KMS-11 (cell line): ENCODE results near the gene BCL2L15.
A peak's percentile ranks its signal among the peaks of the same experiment; 100 is the strongest.

Source experiments
- H2AFZ ChIP-seq: fragments of 200-600 bp; sonication (generic); 2 replicates; pipeline ENCODE4 v1.6.1; 2016; ENCODE audit warnings: antibody characterized with exemption, mixed run types, low read depth
- H3K27ac ChIP-seq: fragments of 200-600 bp; sonication (generic); 2 replicates; pipeline ENCODE4 v1.6.1; 2016; ENCODE audit warnings: mild to moderate bottlenecking, mixed run types
- H3K27me3 ChIP-seq: fragments of 200-600 bp; sonication (generic); 2 replicates; pipeline ENCODE4 v1.6.1; 2017; ENCODE audit warnings: mild to moderate bottlenecking, low read depth, mixed run types, moderate library complexity; ENCODE audit not compliant: insufficient read depth
- H3K36me3 ChIP-seq: fragments of 200-600 bp; sonication (generic); 2 replicates; pipeline ENCODE4 v1.6.1; 2017; ENCODE audit warnings: mild to moderate bottlenecking, mixed run types; ENCODE audit not compliant: insufficient read depth
- H3K4me1 ChIP-seq: fragments of 200-600 bp; sonication (generic); 2 replicates; pipeline ENCODE4 v1.6.1; 2016; ENCODE audit warnings: mild to moderate bottlenecking, low read depth, mixed run types; ENCODE audit not compliant: poor library complexity, severe bottlenecking
- H3K4me2 ChIP-seq: fragments of 200-600 bp; sonication (generic); 2 replicates; pipeline ENCODE4 v1.7.0; 2016; ENCODE audit warnings: mild to moderate bottlenecking, mixed run types
- H3K4me3 ChIP-seq: fragments of 200-600 bp; sonication (generic); IDR thresholded peaks from 2 replicates; pipeline ENCODE4 v1.6.1; 2017; ENCODE audit warnings: low read depth, low read length, mixed read lengths; ENCODE audit not compliant: insufficient read depth
- H3K79me2 ChIP-seq: fragments of 200-600 bp; sonication (generic); 2 replicates; pipeline ENCODE4 v1.6.1; 2016; ENCODE audit warnings: low read depth, mixed run types; ENCODE audit not compliant: insufficient read depth
- H3K9ac ChIP-seq: fragments of 200-600 bp; sonication (generic); 2 replicates; pipeline ENCODE4 v1.6.1; 2016; ENCODE audit warnings: mild to moderate bottlenecking, mixed run types
- H4K20me1 ChIP-seq: fragments of 200-600 bp; sonication (generic); 2 replicates; pipeline ENCODE4 v1.6.1; 2016; ENCODE audit warnings: mild to moderate bottlenecking, mixed run types; ENCODE audit not compliant: insufficient read depth
- CTCF ChIP-seq: fragments of 200-600 bp; sonication (generic); conservative IDR thresholded peaks from 2 replicates; pipeline ENCODE4 v1.6.1; 2017; ENCODE audit warnings: low read depth, mild to moderate bottlenecking, antibody characterized with exemption, low read length, moderate library complexity, mixed read lengths

The BCL2L15 gene

GRCh38 chr1:113934511-113935055, 47.2 kb upstream of the BCL2L15 start:
- no peaks in the 10 kb centered on the region for H3K27me3 ChIP-seq
- H3K4me2 ChIP-seq, result no peak overlapping the region
- H3K79me2 ChIP-seq, result peaks cover 97% of the 10 kb centered on the region
- no peak overlapping the region for H2AFZ ChIP-seq
- no peak for TF ChIP-seq CTCF
- H3K9ac ChIP-seq, result no peak overlapping the region
- no peak overlapping the region for H3K4me3 ChIP-seq
- H4K20me1 ChIP-seq, result peaks cover 3% of the 10 kb centered on the region; the same call in 1 of the 2 replicates
- H3K36me3 ChIP-seq, result no peaks in the 10 kb centered on the region
- H3K4me1 ChIP-seq, result peaks cover 77% of the 10 kb centered on the region
- no peak overlapping the region for H3K27ac ChIP-seq

- Histone ChIP-seq H3K4me2 (no peak overlapping the region), H3K36me3 (no peaks in the 10 kb centered on the region), H3K4me1 (peaks cover 71% of the 10 kb centered on the region), H3K27me3 (no peaks in the 10 kb centered on the region), H3K79me2 (peaks cover 93% of the 10 kb centered on the region), H3K9ac (no peak overlapping the region), H2AFZ (no peak overlapping the region), H3K4me3 (no peak overlapping the region), H3K27ac (no peak overlapping the region), H4K20me1 (peaks cover 3% of the 10 kb centered on the region; the same call in 1 of the 2 replicates)
- TF ChIP-seq CTCF, result no peak
Observed at GRCh38 chr1:113934006-113934405, 46.6 kb upstream of the BCL2L15 start.

- Histone ChIP-seq H3K36me3 (no peaks in the 10 kb centered on the region), H3K4me3 (no peak overlapping the region), H4K20me1 (peaks cover 3% of the 10 kb centered on the region; the same call in 1 of the 2 replicates), H3K9ac (peak overlapping the region; percentile 91), H3K27ac (peak overlapping the region; percentile 94), H3K4me1 (peaks cover 59% of the 10 kb centered on the region), H3K79me2 (peaks cover 67% of the 10 kb centered on the region), H3K4me2 (peak overlapping the region; percentile 90), H2AFZ (no peak overlapping the region), H3K27me3 (no peaks in the 10 kb centered on the region)
- TF ChIP-seq CTCF, result no peak
Observed at GRCh38 chr1:113931451-113931851, 44.1 kb upstream of the BCL2L15 start.

GRCh38 chr1:113930499-113931161, 43.2 kb upstream of the BCL2L15 start:
- Histone ChIP-seq H2AFZ (no peak overlapping the region), H4K20me1 (no peaks in the 10 kb centered on the region), H3K27ac (peak overlapping the region; percentile 94)

More at GRCh38 chr1:113930499-113931161, 43.2 kb upstream of the BCL2L15 start:
- no peak overlapping the region for H3K4me3 ChIP-seq
- TF ChIP-seq CTCF, result no peak
- peaks cover 51% of the 10 kb centered on the region for H3K4me1 ChIP-seq
- peaks cover 59% of the 10 kb centered on the region for H3K79me2 ChIP-seq
- H3K36me3 ChIP-seq, result no peaks in the 10 kb centered on the region
- H3K9ac ChIP-seq, result peak overlapping the region; percentile 91
- no peaks in the 10 kb centered on the region for H3K27me3 ChIP-seq
- H3K4me2 ChIP-seq, result peak overlapping the region; percentile 90
